ENCODE data around the gene HDAC7. TPM values are rescaled to one million over a fixed set of nuclear protein-coding genes. Genes with fewer than 3 reads are reported as not detected.

Gene HDAC7
- total RNA-seq, 4 donors from 2014 or later, result 58.3 to 105 (median 82.5) TPM

- intact Hi-C loops (cut with DNase I), result no loop called here
- H3K27ac ChIP-seq (replicated peaks in 1 of 4), result peak overlapping the region; percentile 15 to 65 (median 44)
- H3K36me3 ChIP-seq, result no peaks in the 10 kb centered on the region
- no peaks in the 10 kb centered on the region for H3K27me3 ChIP-seq
- 90% methylated on average over 3 of the region's 3 CpGs for WGBS
- TF ChIP-seq EP300 (IDR thresholded peaks at IDR 0.05), result no peak
- TF ChIP-seq POLR2AphosphoS5 (IDR thresholded peaks at IDR 0.05), result peak; percentile 6 to 44
- no peak overlapping the region for H3K4me3 ChIP-seq
- DNase-seq (ENCODE audit: extremely low spot score), result no peak
- H3K9me3 ChIP-seq, result no peaks in the 10 kb centered on the region
- peaks cover 31 to 50% (median 41%) of the 10 kb centered on the region in 4 donors for H3K4me1 ChIP-seq
Observed at GRCh38 chr12:47770086-47770726, 49.5 kb downstream of the HDAC7 start.

DNA sequence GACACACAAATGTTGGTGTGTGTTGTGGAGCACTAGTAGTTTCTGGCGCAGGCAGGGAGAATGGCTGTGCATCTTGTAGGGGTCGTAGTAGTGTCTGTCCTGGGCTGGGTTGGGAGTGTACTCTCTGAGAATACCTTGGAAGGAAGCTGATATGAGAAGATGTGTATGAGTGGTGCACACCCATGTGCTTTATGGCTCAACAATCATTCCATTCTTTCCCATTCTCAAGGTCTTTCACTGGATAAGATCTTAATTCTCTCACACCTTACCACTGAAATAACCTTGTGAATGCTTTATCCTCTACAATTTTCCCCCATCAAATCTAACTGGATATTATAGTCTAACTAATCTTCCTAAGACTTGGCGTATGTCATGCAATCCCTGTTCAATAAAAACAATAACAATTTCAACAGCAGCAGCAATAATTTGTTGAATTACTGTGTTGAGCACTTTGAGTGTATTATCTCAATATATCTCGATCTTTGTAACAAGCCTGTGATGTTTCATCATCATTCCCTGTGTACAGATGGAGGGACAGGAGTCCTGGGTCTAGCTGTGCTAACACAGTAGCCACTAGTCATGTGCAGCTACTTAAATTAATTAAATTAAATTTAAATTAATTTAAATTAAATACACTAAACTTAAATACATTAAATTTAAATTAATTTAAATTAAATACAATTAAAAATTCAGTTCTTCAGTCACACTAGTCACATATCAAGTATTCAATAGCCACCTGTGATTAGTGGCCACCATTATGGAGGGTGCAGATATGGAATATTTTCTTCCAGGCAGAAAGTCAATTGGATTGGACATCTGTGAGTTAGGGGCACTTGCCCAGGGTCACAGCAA lies 50.2 kb downstream of the HDAC7 start:
- H3K4me1 ChIP-seq, result peaks cover 24 to 43% (median 34%) of the 10 kb centered on the region in 4 donors
- no peaks in the 10 kb centered on the region for H3K9me3 ChIP-seq
- no peaks in the 10 kb centered on the region for H3K27me3 ChIP-seq
- H3K4me3 ChIP-seq, result no peak overlapping the region
- no peak for DNase-seq (ENCODE audit: extremely low spot score)
- intact Hi-C loops (cut with DNase I), result no loop called here
- H3K36me3 ChIP-seq, result no peaks in the 10 kb centered on the region
- WGBS, result 94% methylated on average over 4 of the region's 4 CpGs
- TF ChIP-seq, protein P1, sequence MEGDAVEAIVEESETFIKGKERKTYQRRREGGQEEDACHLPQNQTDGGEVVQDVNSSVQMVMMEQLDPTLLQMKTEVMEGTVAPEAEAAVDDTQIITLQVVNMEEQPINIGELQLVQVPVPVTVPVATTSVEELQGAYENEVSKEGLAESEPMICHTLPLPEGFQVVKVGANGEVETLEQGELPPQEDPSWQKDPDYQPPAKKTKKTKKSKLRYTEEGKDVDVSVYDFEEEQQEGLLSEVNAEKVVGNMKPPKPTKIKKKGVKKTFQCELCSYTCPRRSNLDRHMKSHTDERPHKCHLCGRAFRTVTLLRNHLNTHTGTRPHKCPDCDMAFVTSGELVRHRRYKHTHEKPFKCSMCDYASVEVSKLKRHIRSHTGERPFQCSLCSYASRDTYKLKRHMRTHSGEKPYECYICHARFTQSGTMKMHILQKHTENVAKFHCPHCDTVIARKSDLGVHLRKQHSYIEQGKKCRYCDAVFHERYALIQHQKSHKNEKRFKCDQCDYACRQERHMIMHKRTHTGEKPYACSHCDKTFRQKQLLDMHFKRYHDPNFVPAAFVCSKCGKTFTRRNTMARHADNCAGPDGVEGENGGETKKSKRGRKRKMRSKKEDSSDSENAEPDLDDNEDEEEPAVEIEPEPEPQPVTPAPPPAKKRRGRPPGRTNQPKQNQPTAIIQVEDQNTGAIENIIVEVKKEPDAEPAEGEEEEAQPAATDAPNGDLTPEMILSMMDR (IDR thresholded peaks at IDR 0.05), result no peak
- TF ChIP-seq POLR2AphosphoS5 (IDR thresholded peaks at IDR 0.05) (no peak), EP300 (IDR thresholded peaks at IDR 0.05) (no peak), POLR2A (IDR thresholded peaks at IDR 0.05; ENCODE audit: low read depth) (no peak)
- H3K27ac ChIP-seq (replicated peaks in 1 of 4), result peak overlapping the region in 3 of 4 donors; percentile 43 to 65 (median 45)

- TF ChIP-seq POLR2A (IDR thresholded peaks at IDR 0.05; ENCODE audit: low read depth), result no peak
- TF ChIP-seq POLR2AphosphoS5 (IDR thresholded peaks at IDR 0.05), result no peak
- TF ChIP-seq EP300 (IDR thresholded peaks at IDR 0.05), result no peak
- TF ChIP-seq, protein P1 (IDR thresholded peaks at IDR 0.05), result no peak
- H3K27ac ChIP-seq (replicated peaks in 1 of 4), result no peak overlapping the region
- intact Hi-C loops (cut with DNase I), result no loop called here
- peaks cover 22 to 33% (median 27%) of the 10 kb centered on the region in 4 donors for H3K4me1 ChIP-seq
- H3K9me3 ChIP-seq, result no peaks in the 10 kb centered on the region
- H3K36me3 ChIP-seq, result no peaks in the 10 kb centered on the region
- H3K27me3 ChIP-seq, result no peaks in the 10 kb centered on the region
- DNase-seq (ENCODE audit: extremely low spot score), result no peak
- no peak overlapping the region for H3K4me3 ChIP-seq
- WGBS, result 62% methylated on average over 2 of the region's 2 CpGs
Observed at GRCh38 chr12:47768323-47768811, 51.3 kb downstream of the HDAC7 start.

- H3K27ac ChIP-seq (replicated peaks in 1 of 4), result no peak overlapping the region
- intact Hi-C loops (cut with DNase I), result no loop called here
- WGBS, result 39% methylated on average over 4 of the region's 4 CpGs
- no peak for DNase-seq (ENCODE audit: extremely low spot score)
- H3K4me3 ChIP-seq, result no peak overlapping the region
- H3K27me3 ChIP-seq, result no peaks in the 10 kb centered on the region
- H3K9me3 ChIP-seq, result no peaks in the 10 kb centered on the region
- H3K4me1 ChIP-seq, result peaks cover 17 to 28% (median 24%) of the 10 kb centered on the region in 4 donors
- TF ChIP-seq, protein P1 (IDR thresholded peaks at IDR 0.05), result peak; percentile 49 to 66 (median 66)
- TF ChIP-seq EP300 (IDR thresholded peaks at IDR 0.05), result no peak
- H3K36me3 ChIP-seq, result no peaks in the 10 kb centered on the region
Observed at GRCh38 chr12:47767216-47767724, 52.4 kb downstream of the HDAC7 start.

All from esophagus muscularis mucosa (tissue), 4 donors.